WTC11 (cell line): ENCODE measurements around the gene TTI1. TPM values are rescaled to one million over a fixed set of nuclear protein-coding genes. Genes with fewer than 3 reads are reported as not detected.
A peak's percentile ranks its signal among the peaks of the same experiment; 100 is the strongest.

Source experiments
- ATAC-seq: fragments of 200-7000 bp; cut with Tn5 transposase; 2 replicates; pipeline ENCODE4 v1.10.0; 2021; ENCODE audit warnings: mild to moderate bottlenecking, moderate library complexity
- CTCF ChIA-PET: fragments of 300-600 bp; sonication (Branson Sonifier 250); formaldehyde crosslinking; loops from one replicate; lab custom pipeline; 2021; ENCODE audit warnings: antibody characterized with exemption; lab: Charles Lee
- POLR2A ChIA-PET: fragments of 350-600 bp; sonication (Branson Sonifier 250); formaldehyde crosslinking; loops from one replicate; lab custom pipeline; 2021; ENCODE audit warnings: antibody characterized with exemption; lab: Charles Lee
- DNase-seq: peaks from one replicate; pipeline ENCODE4 v3.0.0; 2021; ENCODE audit warnings: low spot score
- H3K27ac Mint-ChIP-seq: 2 replicates; pipeline ENCODE4 v1.8.0; 2021; ENCODE audit warnings: mixed read lengths
- H3K27me3 Mint-ChIP-seq: 2 replicates; pipeline ENCODE4 v1.8.0; 2021; ENCODE audit warnings: low read depth, mild to moderate bottlenecking, moderate library complexity, mixed read lengths
- H3K36me3 Mint-ChIP-seq: 2 replicates; pipeline ENCODE4 v1.8.0; 2021; ENCODE audit warnings: mixed read lengths
- H3K4me1 Mint-ChIP-seq: 2 replicates; pipeline ENCODE4 v1.8.0; 2022; ENCODE audit warnings: mixed read lengths
- H3K4me3 Mint-ChIP-seq: 2 replicates; pipeline ENCODE4 v1.8.0; 2021; ENCODE audit warnings: mild to moderate bottlenecking, moderate library complexity, mixed read lengths
- H3K9me3 Mint-ChIP-seq: 2 replicates; pipeline ENCODE4 v1.8.0; 2021; ENCODE audit warnings: mixed read lengths
- FOXP1 ChIP-seq: sonication (generic); formaldehyde crosslinking; IDR thresholded peaks from 2 replicates; pipeline ENCODE4 v1.8.0; 2022; ENCODE audit warnings: missing genetic modification reagents, mild to moderate bottlenecking, moderate library complexity, borderline replicate concordance
- GABPB1 ChIP-seq: sonication (generic); formaldehyde crosslinking; IDR thresholded peaks from 2 replicates; pipeline ENCODE4 v1.8.1; 2023; ENCODE audit warnings: mild to moderate bottlenecking, missing genetic modification reagents
- IRF1 ChIP-seq: sonication (generic); formaldehyde crosslinking; IDR thresholded peaks from 2 replicates; pipeline ENCODE4 v1.8.0; 2023; ENCODE audit warnings: missing genetic modification reagents
- IRF2 ChIP-seq: sonication (generic); formaldehyde crosslinking; IDR thresholded peaks from 2 replicates; pipeline ENCODE4 v1.8.0; 2022; ENCODE audit warnings: low read depth, missing genetic modification reagents, borderline replicate concordance
- MAX ChIP-seq: sonication (generic); formaldehyde crosslinking; IDR thresholded peaks from 2 replicates; pipeline ENCODE4 v1.8.0; 2022; ENCODE audit warnings: mild to moderate bottlenecking, missing genetic modification reagents
- PREB ChIP-seq: sonication (generic); formaldehyde crosslinking; IDR thresholded peaks from 2 replicates; pipeline ENCODE4 v1.8.1; 2022; ENCODE audit warnings: mild to moderate bottlenecking, missing genetic modification reagents, moderate library complexity, borderline replicate concordance
- SP1 ChIP-seq: sonication (generic); formaldehyde crosslinking; conservative IDR thresholded peaks from 2 replicates; pipeline ENCODE4 v1.8.1; 2022; ENCODE audit warnings: missing genetic modification reagents
- ZBTB21 ChIP-seq: sonication (generic); formaldehyde crosslinking; IDR thresholded peaks from 2 replicates; pipeline ENCODE4 v1.8.1; 2023; ENCODE audit warnings: mild to moderate bottlenecking, missing genetic modification reagents, borderline replicate concordance
- ZNF263 ChIP-seq: sonication (generic); formaldehyde crosslinking; IDR thresholded peaks from 2 replicates; pipeline ENCODE4 v1.8.1; 2022; ENCODE audit warnings: low read depth, mild to moderate bottlenecking, moderate library complexity, missing genetic modification reagents
- ZNF512 ChIP-seq: sonication (generic); formaldehyde crosslinking; IDR thresholded peaks from 2 replicates; pipeline ENCODE4 v1.8.1; 2022; ENCODE audit warnings: missing genetic modification reagents, borderline replicate concordance
- total RNA-seq: library from RNA; stranded (reverse); gene quantifications from 3 replicates; pipeline ENCODE4 v1.2.3, GENCODE V29; 2021
- TF ChIP-seq, protein P1 (sequence below): sonication (generic); formaldehyde crosslinking; IDR thresholded peaks from 2 replicates; pipeline ENCODE4 v1.8.0; 2023; ENCODE audit warnings: missing genetic modification reagents, mild to moderate bottlenecking, borderline replicate concordance
- TF ChIP-seq, protein P2 (sequence below): sonication (generic); formaldehyde crosslinking; IDR thresholded peaks from 2 replicates; pipeline ENCODE4 v1.8.1; 2023; ENCODE audit warnings: mild to moderate bottlenecking, missing genetic modification reagents, moderate library complexity
- TF ChIP-seq, protein P3 (sequence below): fragments of 250-450 bp; sonication (Bioruptor Pico); IDR thresholded peaks from 2 replicates; pipeline ENCODE4 v1.9.0; 2021; ENCODE audit warnings: mild to moderate bottlenecking

The TTI1 gene
- total RNA-seq, 1 experiment from 2014 or later: 43.5 TPM

GRCh38 chr20:38024496-38024895, 8.8 kb downstream of the TTI1 start (continued):
- TF ChIP-seq, protein P1, sequence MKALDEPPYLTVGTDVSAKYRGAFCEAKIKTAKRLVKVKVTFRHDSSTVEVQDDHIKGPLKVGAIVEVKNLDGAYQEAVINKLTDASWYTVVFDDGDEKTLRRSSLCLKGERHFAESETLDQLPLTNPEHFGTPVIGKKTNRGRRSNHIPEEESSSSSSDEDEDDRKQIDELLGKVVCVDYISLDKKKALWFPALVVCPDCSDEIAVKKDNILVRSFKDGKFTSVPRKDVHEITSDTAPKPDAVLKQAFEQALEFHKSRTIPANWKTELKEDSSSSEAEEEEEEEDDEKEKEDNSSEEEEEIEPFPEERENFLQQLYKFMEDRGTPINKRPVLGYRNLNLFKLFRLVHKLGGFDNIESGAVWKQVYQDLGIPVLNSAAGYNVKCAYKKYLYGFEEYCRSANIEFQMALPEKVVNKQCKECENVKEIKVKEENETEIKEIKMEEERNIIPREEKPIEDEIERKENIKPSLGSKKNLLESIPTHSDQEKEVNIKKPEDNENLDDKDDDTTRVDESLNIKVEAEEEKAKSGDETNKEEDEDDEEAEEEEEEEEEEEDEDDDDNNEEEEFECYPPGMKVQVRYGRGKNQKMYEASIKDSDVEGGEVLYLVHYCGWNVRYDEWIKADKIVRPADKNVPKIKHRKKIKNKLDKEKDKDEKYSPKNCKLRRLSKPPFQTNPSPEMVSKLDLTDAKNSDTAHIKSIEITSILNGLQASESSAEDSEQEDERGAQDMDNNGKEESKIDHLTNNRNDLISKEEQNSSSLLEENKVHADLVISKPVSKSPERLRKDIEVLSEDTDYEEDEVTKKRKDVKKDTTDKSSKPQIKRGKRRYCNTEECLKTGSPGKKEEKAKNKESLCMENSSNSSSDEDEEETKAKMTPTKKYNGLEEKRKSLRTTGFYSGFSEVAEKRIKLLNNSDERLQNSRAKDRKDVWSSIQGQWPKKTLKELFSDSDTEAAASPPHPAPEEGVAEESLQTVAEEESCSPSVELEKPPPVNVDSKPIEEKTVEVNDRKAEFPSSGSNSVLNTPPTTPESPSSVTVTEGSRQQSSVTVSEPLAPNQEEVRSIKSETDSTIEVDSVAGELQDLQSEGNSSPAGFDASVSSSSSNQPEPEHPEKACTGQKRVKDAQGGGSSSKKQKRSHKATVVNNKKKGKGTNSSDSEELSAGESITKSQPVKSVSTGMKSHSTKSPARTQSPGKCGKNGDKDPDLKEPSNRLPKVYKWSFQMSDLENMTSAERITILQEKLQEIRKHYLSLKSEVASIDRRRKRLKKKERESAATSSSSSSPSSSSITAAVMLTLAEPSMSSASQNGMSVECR (CRISPR knock-in tag): no peak
- TF ChIP-seq, all 79 proteins: peak for 0

GRCh38 chr20:38023181-38024001, 9.9 kb downstream of the TTI1 start:
- peaks cover 15% of the 10 kb centered on the region for H3K9me3 Mint-ChIP-seq
- ATAC-seq: no peak
- TF ChIP-seq, protein P2, sequence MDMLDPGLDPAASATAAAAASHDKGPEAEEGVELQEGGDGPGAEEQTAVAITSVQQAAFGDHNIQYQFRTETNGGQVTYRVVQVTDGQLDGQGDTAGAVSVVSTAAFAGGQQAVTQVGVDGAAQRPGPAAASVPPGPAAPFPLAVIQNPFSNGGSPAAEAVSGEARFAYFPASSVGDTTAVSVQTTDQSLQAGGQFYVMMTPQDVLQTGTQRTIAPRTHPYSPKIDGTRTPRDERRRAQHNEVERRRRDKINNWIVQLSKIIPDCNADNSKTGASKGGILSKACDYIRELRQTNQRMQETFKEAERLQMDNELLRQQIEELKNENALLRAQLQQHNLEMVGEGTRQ: no peak
- TF ChIP-seq, protein P3, sequence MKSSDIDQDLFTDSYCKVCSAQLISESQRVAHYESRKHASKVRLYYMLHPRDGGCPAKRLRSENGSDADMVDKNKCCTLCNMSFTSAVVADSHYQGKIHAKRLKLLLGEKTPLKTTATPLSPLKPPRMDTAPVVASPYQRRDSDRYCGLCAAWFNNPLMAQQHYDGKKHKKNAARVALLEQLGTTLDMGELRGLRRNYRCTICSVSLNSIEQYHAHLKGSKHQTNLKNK: no peak
- no peak for TF ChIP-seq IRF1
- TF ChIP-seq GABPB1 (CRISPR knock-in tag): peak; percentile 82
- TF ChIP-seq ZNF263 (CRISPR knock-in tag): no peak
- TF ChIP-seq, all 79 proteins: peak for 1
- DNase-seq: no peak
- ChIA-PET CTCF (no interaction called here), POLR2A (no interaction called here)
- peaks cover 18% of the 10 kb centered on the region for H3K36me3 Mint-ChIP-seq
- H3K27ac Mint-ChIP-seq: no peak overlapping the region
- H3K4me3 Mint-ChIP-seq: no peak overlapping the region
- peaks cover 8% of the 10 kb centered on the region for H3K4me1 Mint-ChIP-seq
- no peaks in the 10 kb centered on the region for H3K27me3 Mint-ChIP-seq

DNA sequence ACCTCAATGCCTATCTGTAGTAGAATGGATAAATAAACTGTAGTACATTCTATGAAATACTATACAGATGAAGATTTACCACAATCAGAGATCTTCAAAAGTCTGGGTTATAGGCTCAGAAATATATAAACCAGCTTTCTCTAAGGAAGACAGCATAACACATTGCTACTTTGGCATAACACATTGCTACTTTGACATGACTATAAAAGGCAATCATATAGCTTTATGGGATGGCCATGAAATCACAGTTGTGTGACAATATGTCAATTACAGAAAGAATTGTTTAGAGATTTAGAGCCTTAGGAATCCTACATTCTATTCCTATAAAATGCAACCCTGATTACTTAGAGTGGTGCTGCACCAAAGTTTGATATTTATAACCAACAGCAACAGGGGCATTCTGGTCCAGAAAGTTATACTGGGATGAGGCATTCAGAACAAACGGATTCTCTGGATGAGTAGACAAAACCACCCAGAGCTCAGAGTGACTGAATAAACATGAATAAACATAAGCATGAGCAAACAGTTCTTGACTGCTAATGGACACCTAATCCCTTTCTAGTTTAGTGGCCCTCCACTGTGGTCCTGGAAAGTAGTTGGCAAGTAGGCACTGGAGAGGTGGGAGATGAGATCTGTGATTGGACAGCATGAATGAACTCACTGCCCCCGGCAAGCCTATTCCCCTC, 12.0 kb downstream of the TTI1 start:
- no peak for DNase-seq
- peaks cover 40% of the 10 kb centered on the region for H3K36me3 Mint-ChIP-seq
- H3K27me3 Mint-ChIP-seq: no peaks in the 10 kb centered on the region
- CTCF ChIA-PET: no interaction called here
- ATAC-seq: no peak
- peaks cover 28% of the 10 kb centered on the region for H3K9me3 Mint-ChIP-seq
- POLR2A ChIA-PET: no interaction called here
- H3K4me3 Mint-ChIP-seq: no peak overlapping the region
- no peak overlapping the region for H3K27ac Mint-ChIP-seq
- TF ChIP-seq FOXP1 (CRISPR knock-in tag) (no peak), ZNF512 (no peak), MAX (CRISPR knock-in tag) (no peak), PREB (CRISPR knock-in tag) (no peak), ZBTB21 (no peak), SP1 (CRISPR knock-in tag) (no peak), IRF2 (no peak)
- H3K4me1 Mint-ChIP-seq: no peaks in the 10 kb centered on the region; the same call in 1 of the 2 replicates
